ENCODE measurements around the gene NUDT14.

- TF ChIP-seq CTCF (conservative IDR thresholded peaks at IDR 0.05; ENCODE audit: low read length) = no peak
- no peak for TF ChIP-seq EZH2phosphoT487 (IDR thresholded peaks at IDR 0.05; ENCODE audit: borderline replicate concordance)
Measured at GRCh38 chr14:105126126-105126980, 54.8 kb downstream of the NUDT14 start.
